Naive thymus-derived CD8-positive, alpha-beta T cell (primary cell): ENCODE results near the gene ING2. TPM values are rescaled to one million over a fixed set of nuclear protein-coding genes. Genes with fewer than 3 reads are reported as not detected.
"Not testable (repeated sequence)": the region's sequence is repeated elsewhere in the genome, so short reads cannot be mapped to it uniquely, and the experiment has no call there.

Experiments used
- ATAC-seq, 2 donors: fragments of 150-1000 bp; cut with Tn5 transposase in 1 of 2; sonication (Bioruptor Pico), chemical (Tn5 transposase) in 1 of 2; 1 replicate in 1 of 2; 2 replicates in 1 of 2; pipeline ENCODE4 v1.10.0; 2021; ENCODE audit warnings: mild to moderate bottlenecking in 2 of 2, moderate library complexity in 2 of 2
- POLR2A ChIA-PET: fragments of 350-600 bp; sonication (Branson Sonifier 250); formaldehyde crosslinking; loops from one replicate; lab custom pipeline; 2021; ENCODE audit warnings: antibody characterized with exemption; lab: Charles Lee
- DNase-seq, 10 donors: peaks; one replicate each; pipeline versions ENCODE4 v3.0.0 to v3.0.0-alpha.2; 2020 to 2022
- H3K27ac Mint-ChIP-seq, 10 donors: one replicate each; pipeline ENCODE4 v1.8.0; 2020 to 2022; ENCODE audit warnings: mild to moderate bottlenecking in 10 of 10, mixed read lengths in 10 of 10, moderate library complexity in 4 of 10, inconsistent platforms in 1 of 10
- H3K27me3 Mint-ChIP-seq, 5 donors: one replicate each; pipeline ENCODE4 v1.8.0; 2021 to 2022; ENCODE audit warnings: mixed read lengths in 5 of 5
- H3K36me3 Mint-ChIP-seq, 3 donors: one replicate each; pipeline ENCODE4 v1.8.0; 2020 to 2022; ENCODE audit warnings: mixed read lengths in 3 of 3, mild to moderate bottlenecking in 2 of 3, inconsistent platforms in 1 of 3
- H3K4me1 Mint-ChIP-seq, 4 donors: one replicate each; pipeline ENCODE4 v1.8.0; 2021 to 2022; ENCODE audit warnings: mixed read lengths in 4 of 4
- H3K4me3 Mint-ChIP-seq, 10 donors: one replicate each; pipeline ENCODE4 v1.8.0; 2020 to 2022; ENCODE audit warnings: mild to moderate bottlenecking in 10 of 10, mixed read lengths in 10 of 10, moderate library complexity in 6 of 10, inconsistent platforms in 1 of 10
- H3K9me3 Mint-ChIP-seq, 9 donors: one replicate each; pipeline ENCODE4 v1.8.0; 2020 to 2022; ENCODE audit warnings: mixed read lengths in 9 of 9, mild to moderate bottlenecking in 3 of 9, inconsistent platforms in 1 of 9, moderate library complexity in 1 of 9
- polyA plus RNA-seq, 3 donors: library from polyadenylated mRNA; unstranded; fragments of 300-500 nt; fragmentation: Illumina TruSeq; gene quantifications; one replicate each; pipeline ENCODE4 v1.2.3, GENCODE V29; 2021
- total RNA-seq, 8 experiments: library from RNA in 2 of 8; stranded (reverse) in 2 of 8; gene quantifications; one replicate each; pipeline ENCODE4 v1.2.3 and lab custom pipeline; 2021 to 2026

The ING2 gene
- total and polyA plus RNA-seq, 5 experiments from 2014 or later, result 10.9 to 16.1 (median 11.7) TPM

DNA sequence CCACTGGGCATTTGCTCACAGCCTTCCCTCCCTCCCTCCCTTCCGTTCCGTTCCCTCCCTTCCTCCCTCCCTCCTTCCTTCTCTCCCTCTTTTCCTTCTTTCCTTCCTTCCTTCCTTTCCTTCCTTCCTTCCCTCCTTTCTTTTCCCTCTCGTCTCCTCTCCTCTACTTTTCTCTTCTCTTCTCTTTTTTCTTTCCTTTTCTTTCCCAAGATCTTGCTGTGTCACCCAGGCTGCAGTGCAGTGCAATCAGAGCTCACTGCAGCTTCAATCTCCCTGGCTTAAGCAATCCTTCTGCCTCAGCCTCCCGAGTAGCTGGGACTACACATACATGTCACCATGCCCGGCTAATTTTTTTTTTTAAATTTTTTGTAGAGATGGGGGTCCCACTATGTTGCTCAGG lies 26.7 kb upstream of the ING2 start:
- POLR2A ChIA-PET, result interaction anchor here (0.7 kb wide), 1 partner anchor 26 kb away, joined by 3 read pairs; no protein-coding TSS in a partner anchor
- Mint-ChIP-seq H3K36me3 (no peaks in the 10 kb centered on the region), H3K27me3 (peaks cover 0 to 1% (median 0%) of the 10 kb centered on the region in 5 donors), H3K27ac (no peak overlapping the region), H3K4me3 (no peak overlapping the region), H3K4me1 (peaks cover 0 to 2% (median 0%) of the 10 kb centered on the region in 4 donors), H3K9me3 (no peaks in the 10 kb centered on the region)
- DNase-seq (no peak), ATAC-seq (no peak)

DNA sequence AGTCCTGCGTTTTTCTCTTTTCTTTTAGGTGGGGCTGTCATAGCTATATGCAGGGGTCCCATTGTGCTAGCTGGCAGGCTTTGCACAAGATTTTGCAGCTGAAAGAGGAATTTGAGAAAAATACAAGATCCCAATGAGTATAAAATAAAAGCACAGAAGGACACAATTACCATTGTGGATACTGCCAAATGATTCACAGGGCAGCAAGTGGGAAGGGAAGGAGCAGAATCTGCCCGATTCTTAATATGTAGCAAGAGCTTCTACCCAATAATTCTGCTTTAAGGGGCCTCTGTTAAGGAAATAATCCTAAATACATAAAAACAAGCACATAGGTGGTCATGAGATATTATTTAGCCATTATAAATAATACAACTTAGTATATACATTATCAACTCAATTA lies 25.9 kb upstream of the ING2 start:
- ATAC-seq, result no peak
- POLR2A ChIA-PET, result interaction anchor here (0.7 kb wide), 1 partner anchor 25 kb away, joined by 3 read pairs; no protein-coding TSS in a partner anchor

DNA sequence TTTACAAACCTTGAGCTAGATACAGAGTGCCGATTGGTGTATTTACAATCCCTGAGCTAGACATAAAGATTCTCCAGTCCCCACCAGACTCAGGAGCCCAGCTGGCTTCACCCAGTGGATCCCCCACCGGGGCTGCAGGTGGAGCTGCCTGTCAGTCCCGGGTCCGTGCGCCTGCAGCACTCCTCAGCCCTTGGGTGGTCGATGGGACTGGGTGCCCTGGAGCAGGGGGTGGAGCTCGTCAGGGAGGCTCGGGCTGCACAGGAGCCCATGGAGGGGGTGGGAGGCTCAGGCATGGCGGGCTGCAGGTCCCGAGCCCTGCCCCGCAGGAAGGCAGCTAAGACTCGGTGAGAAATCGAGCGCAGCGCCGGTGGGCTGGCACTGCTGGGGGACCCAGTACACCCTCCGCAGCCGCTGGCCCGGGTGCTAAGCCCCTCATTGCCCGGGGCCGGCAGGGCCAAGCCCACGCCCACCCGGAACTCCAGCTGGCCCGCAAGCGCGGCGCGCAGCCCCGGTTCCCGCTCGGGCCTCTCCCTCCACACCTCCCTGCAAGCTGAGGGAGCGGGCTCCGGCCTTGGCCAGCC lies 22.3 kb upstream of the ING2 start:
- ATAC-seq, H3K4me3 Mint-ChIP-seq, H3K4me1 Mint-ChIP-seq, H3K27ac Mint-ChIP-seq, H3K36me3 Mint-ChIP-seq, H3K27me3 Mint-ChIP-seq, DNase-seq, H3K9me3 Mint-ChIP-seq, POLR2A ChIA-PET: not testable (repeated sequence)

More for the DNA sequence above, 25.9 kb upstream of the ING2 start:
- Mint-ChIP-seq H3K27ac (no peak overlapping the region), H3K36me3 (no peaks in the 10 kb centered on the region), H3K9me3 (no peaks in the 10 kb centered on the region), H3K4me1 (peaks cover 0 to 2% (median 0%) of the 10 kb centered on the region in 4 donors), H3K27me3 (peaks cover 0 to 1% (median 0%) of the 10 kb centered on the region in 5 donors), H3K4me3 (no peak overlapping the region)
- DNase-seq, result no peak

DNA sequence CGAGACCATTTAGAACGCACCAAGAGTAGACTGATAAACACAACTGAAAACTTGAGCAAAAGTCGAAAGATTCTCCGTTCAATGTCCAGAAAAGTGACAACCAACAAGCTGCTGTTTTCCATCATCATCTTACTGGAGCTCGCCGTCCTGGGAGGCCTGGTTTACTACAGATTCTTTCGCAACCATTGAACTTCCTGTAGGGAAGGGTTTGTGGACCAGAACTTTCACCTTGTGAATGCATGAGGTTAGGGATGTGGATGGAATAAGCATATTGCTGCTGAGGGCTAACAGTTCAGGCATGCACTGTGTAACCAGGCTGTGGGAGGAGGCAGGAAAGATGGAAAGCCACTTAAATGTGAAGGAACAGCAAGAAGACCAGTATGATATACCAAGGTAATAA lies 20.9 kb upstream of the ING2 start:
- no peaks in the 10 kb centered on the region for H3K9me3 Mint-ChIP-seq
- POLR2A ChIA-PET, result no interaction called here

DNA sequence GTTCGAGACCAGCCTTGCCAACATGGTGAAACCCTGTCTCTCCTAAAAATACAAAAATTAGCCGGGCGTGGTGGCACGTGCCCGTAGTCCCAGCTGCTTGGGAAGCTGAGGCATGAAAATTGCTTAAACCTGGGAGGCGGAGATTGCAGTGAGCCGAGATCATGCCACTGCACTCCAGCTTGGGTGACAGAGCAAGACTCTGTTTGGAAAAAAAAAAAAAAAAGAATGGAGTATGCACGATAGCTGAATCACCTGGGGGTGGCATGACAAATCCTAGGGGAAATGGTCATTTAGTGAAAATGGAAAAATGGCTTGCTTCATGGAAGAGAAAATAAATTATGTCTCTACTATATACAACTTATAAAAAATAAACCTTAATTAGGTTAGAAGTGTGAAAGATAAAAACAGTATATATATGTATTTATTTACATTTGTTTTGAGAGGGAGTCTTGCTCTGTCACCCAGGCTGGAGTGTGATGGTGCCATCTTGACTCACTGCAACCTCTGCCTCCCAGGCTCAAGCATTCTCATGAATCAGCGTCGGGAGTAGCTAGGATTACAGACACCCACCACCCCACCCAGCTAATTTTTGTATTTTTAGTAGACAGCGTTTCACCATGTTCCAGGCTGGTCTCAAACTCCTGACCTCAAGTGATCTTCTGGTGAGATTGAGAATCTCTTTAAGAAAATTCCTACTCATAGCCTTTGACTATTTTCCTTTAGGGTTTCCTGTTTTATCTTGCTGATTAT lies 19.3 kb upstream of the ING2 start:
- peaks cover 0 to 4% (median 0%) of the 10 kb centered on the region in 3 donors for H3K36me3 Mint-ChIP-seq
- ATAC-seq, result no peak

More for the DNA sequence above, 20.9 kb upstream of the ING2 start:
- no peak overlapping the region for H3K27ac Mint-ChIP-seq
- H3K4me3 Mint-ChIP-seq, result no peak overlapping the region
- H3K36me3 Mint-ChIP-seq, result no peaks in the 10 kb centered on the region
- no peaks in the 10 kb centered on the region for H3K27me3 Mint-ChIP-seq
- DNase-seq (no peak), ATAC-seq (no peak)
- H3K4me1 Mint-ChIP-seq, result no peaks in the 10 kb centered on the region

DNA sequence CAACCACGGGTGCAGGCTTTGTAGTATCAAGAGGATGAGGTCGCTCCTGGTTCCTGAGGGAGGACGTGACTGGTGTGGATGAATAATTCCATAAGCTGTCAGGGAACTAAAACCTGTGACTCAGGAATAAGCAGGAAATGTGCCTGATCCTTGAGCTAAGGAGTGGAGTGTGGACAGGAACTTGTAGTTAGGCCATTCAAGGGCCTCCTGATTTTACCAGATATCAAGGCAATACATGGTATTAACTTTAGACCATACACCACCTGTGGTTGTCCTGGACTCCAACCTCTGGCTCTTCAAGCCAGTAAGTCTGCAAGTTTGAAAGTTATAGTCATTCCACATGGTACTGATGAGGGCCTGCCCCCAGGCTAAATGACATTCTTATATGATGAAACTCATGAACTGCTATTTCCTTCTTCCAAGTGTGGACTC lies 12.1 kb upstream of the ING2 start:
- Mint-ChIP-seq H3K9me3 (peaks cover 0 to 15% (median 9%) of the 10 kb centered on the region in 9 donors), H3K36me3 (peaks cover 16 to 30% (median 20%) of the 10 kb centered on the region in 3 donors), H3K4me3 (no peak overlapping the region), H3K4me1 (no peaks in the 10 kb centered on the region), H3K27me3 (no peaks in the 10 kb centered on the region), H3K27ac (no peak overlapping the region)
- ATAC-seq (no peak), DNase-seq (no peak)
- POLR2A ChIA-PET, result no interaction called here

More for the DNA sequence above, 19.3 kb upstream of the ING2 start:
- POLR2A ChIA-PET, result no interaction called here
- DNase-seq, result no peak
- Mint-ChIP-seq H3K9me3 (peaks cover 0 to 4% (median 0%) of the 10 kb centered on the region in 9 donors), H3K27ac (no peak overlapping the region), H3K4me3 (no peak overlapping the region), H3K27me3 (no peaks in the 10 kb centered on the region), H3K4me1 (no peaks in the 10 kb centered on the region)

DNA sequence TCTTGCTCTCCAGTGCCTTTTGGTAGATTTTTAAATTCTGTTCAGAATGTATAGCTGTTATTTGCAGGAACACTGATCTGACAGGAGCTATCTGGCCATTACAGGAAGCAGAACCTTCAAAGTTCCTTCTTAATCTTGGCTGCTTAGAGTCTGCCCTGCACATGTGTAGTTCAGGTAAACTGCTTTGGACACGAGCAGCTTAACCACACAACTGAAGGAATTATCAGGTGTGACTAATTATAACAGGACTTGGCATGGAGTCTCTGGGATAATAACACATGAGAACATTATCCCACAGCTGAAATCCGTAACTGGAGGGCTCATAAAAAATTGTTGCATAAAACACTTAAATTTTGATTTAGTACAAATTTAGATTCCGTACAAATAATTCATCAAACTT lies 11.6 kb upstream of the ING2 start:
- DNase-seq (no peak), ATAC-seq (no peak)
- H3K27me3 Mint-ChIP-seq, result no peaks in the 10 kb centered on the region
- no peaks in the 10 kb centered on the region for H3K4me1 Mint-ChIP-seq
- H3K4me3 Mint-ChIP-seq, result no peak overlapping the region
- H3K27ac Mint-ChIP-seq, result no peak overlapping the region
- peaks cover 0 to 15% (median 9%) of the 10 kb centered on the region in 9 donors for H3K9me3 Mint-ChIP-seq
- POLR2A ChIA-PET, result no interaction called here
- H3K36me3 Mint-ChIP-seq, result peaks cover 16 to 30% (median 20%) of the 10 kb centered on the region in 3 donors

DNA sequence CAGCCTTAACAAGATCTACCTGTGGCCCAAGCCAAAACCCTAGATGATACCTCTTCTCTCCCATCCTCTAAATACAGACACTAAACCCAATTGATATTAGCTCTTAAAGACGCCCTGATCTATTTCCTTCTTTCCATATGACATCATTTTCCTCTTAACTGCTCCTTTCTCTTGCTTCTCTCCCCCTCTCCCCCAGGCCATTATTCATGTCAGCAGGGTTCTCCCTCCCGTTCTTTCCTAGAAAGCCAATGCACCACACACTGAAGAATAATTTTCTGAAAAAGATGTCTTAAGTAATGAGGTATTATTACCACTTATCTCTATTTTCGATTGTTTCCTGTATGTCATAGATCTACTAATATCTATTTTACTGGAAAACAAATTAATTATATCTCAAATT lies 9.7 kb upstream of the ING2 start:
- Mint-ChIP-seq H3K27ac (peak overlapping the region in 2 of 10 donors; percentile 6 to 29), H3K4me3 (no peak overlapping the region), H3K4me1 (peaks cover 7 to 17% (median 11%) of the 10 kb centered on the region in 4 donors), H3K36me3 (peaks cover 16 to 30% (median 20%) of the 10 kb centered on the region in 3 donors), H3K9me3 (peaks cover 0 to 15% (median 9%) of the 10 kb centered on the region in 9 donors), H3K27me3 (no peaks in the 10 kb centered on the region)
- POLR2A ChIA-PET, result no interaction called here
- DNase-seq, result no peak
- ATAC-seq, result no peak

DNA sequence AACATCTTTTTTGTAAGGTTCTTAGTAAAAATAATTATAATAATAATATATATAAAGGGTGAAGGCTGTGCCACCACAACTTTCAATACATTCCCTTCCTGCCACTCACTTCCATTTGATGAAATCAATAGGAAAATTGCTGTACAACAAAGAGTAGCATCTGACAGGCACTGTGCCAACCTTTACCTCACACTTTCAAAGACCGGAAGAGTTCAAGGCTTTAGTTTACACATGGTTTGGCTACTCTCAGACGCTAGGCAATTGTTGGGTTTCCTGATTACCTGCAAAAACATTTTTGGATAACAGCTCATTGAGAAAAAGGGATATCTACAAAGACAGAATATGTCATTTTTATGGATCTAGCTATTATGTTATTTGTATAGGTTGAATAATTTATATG lies 5.5 kb upstream of the ING2 start:
- Mint-ChIP-seq H3K4me1 (peaks cover 18 to 44% (median 33%) of the 10 kb centered on the region in 4 donors), H3K36me3 (peaks cover 0 to 21% (median 0%) of the 10 kb centered on the region in 3 donors), H3K27ac (peak overlapping the region in 2 of 10 donors; percentile 22 to 49), H3K27me3 (no peaks in the 10 kb centered on the region), H3K4me3 (no peak overlapping the region), H3K9me3 (no peaks in the 10 kb centered on the region)
- no peak for ATAC-seq
- peak in 5 of 10 donors; percentile 20 to 35 (median 27) for DNase-seq
- POLR2A ChIA-PET, result interaction anchor here (0.7 to 1.8 kb wide), 2 partner anchors 55 to 104 kb away, joined by 3 to 8 read pairs; partner anchors contain the start of gene CDKN2AIP

DNA sequence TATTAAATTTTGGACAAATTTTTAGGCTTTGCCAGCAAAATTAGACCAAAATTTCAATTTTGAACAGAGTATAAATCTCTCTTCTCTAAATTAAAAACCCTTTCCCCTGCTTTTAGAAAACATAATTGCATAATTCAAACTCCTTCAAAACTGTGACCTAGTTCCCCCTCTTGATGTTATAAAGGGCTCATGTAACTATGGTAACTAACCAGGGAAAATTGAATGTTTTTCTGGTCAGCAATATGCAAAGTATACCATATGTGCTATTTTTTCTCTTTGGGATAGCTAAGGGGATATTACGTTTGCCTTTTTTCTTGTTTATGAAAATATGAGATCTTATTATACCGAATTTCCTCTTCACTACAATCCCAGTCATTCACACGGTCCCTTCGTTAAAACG lies 5.1 kb upstream of the ING2 start:
- ATAC-seq, result no peak
- DNase-seq, result no peak
- Mint-ChIP-seq H3K4me1 (peaks cover 18 to 44% (median 33%) of the 10 kb centered on the region in 4 donors), H3K36me3 (peaks cover 0 to 20% (median 0%) of the 10 kb centered on the region in 3 donors), H3K4me3 (no peak overlapping the region), H3K9me3 (no peaks in the 10 kb centered on the region), H3K27me3 (no peaks in the 10 kb centered on the region), H3K27ac (peak overlapping the region in 7 of 10 donors; percentile 2 to 68 (median 37))
- POLR2A ChIA-PET, result interaction anchor here (1.8 kb wide), 1 partner anchor 56 kb away, joined by 8 read pairs; the partner anchor contains the start of gene CDKN2AIP

DNA sequence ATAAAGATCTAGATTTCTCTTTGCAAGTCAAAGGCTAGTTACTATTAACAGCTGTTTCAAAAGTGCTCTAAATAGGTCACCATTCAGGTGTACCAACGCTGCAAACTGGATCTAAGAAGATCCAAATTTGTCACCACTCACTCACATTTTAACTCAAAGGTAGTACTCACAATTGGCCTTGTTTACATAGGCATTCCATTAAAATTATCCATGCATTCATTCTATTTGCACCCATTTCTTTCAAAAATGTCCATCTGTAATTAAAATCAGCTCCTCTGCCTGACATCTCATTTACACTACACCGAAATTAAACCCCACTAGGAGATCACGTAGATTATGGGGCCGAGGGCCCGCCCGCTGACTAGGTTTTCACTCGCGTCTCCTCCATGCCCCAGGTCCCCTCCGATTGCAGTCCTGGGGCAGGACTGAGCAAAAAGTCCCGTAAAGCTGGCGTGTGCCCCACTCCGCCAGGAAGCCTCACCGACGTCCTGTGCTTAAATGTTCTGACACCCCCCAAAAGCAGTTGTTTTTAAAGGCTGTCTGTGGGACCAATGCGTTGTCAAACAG lies 1.3 kb upstream of the ING2 start:
- POLR2A ChIA-PET, result interaction anchor here (0.5 to 7.2 kb wide), 11 partner anchors 16 to 991 kb away, joined by 3 to 77 read pairs (median 4); partner anchors contain the start of genes CDKN2AIP, RWDD4 and TRAPPC11
- Mint-ChIP-seq H3K27me3 (no peaks in the 10 kb centered on the region), H3K27ac (peak overlapping the region; percentile 85 to 99 (median 96)), H3K4me3 (peak overlapping the region; percentile 84 to 97 (median 93)), H3K9me3 (no peaks in the 10 kb centered on the region), H3K36me3 (no peaks in the 10 kb centered on the region), H3K4me1 (peaks cover 18 to 50% (median 40%) of the 10 kb centered on the region in 4 donors)
- ATAC-seq (peak; percentile 8 to 9), DNase-seq (peak in 1 of 10 donors; percentile 63)
